NT2/D1 (cell line): ENCODE results near the gene PDS5B.

ENCODE experiments used
- DNase-seq: peaks from one replicate; pipeline ENCODE4 v3.0.0-alpha.2; 2011; ENCODE audit warnings: low read depth, low spot score
- H3K27me3 ChIP-seq: 2 replicates; pipeline ENCODE4 v1.6.0; 2011; ENCODE audit warnings: mild to moderate bottlenecking; ENCODE audit not compliant: insufficient read length, insufficient read depth
- H3K36me3 ChIP-seq: 2 replicates; pipeline ENCODE4 v1.6.1; 2011; ENCODE audit warnings: mild to moderate bottlenecking, low read length, mixed read lengths; ENCODE audit not compliant: insufficient read depth, insufficient read length
- H3K4me1 ChIP-seq: 2 replicates; pipeline ENCODE4 v1.5.1; 2011; ENCODE audit not compliant: insufficient read depth, insufficient read length
- H3K4me3 ChIP-seq: 2 replicates; pipeline ENCODE4 v1.5.1; 2011; ENCODE audit warnings: low read depth; ENCODE audit not compliant: insufficient read length
- H3K9ac ChIP-seq: 2 replicates; pipeline ENCODE4 v1.6.0; 2011; ENCODE audit warnings: low read depth; ENCODE audit not compliant: insufficient read length
- H3K9me3 ChIP-seq: 2 replicates; pipeline ENCODE4 v1.5.1; 2011; ENCODE audit warnings: mild to moderate bottlenecking, low read length; ENCODE audit not compliant: insufficient read depth
- SUZ12 ChIP-seq: IDR thresholded peaks from 2 replicates; pipeline ENCODE4 v1.6.1; 2011; ENCODE audit not compliant: insufficient read length, insufficient read depth; ENCODE audit errors: extremely low read depth
- YY1 ChIP-seq: IDR thresholded peaks from 2 replicates; pipeline ENCODE4 v1.6.1; 2011; ENCODE audit not compliant: insufficient read length, insufficient read depth
- ZNF274 ChIP-seq: IDR thresholded peaks from 2 replicates; pipeline ENCODE4 v1.6.1; 2011; ENCODE audit warnings: mild to moderate bottlenecking, low read depth, low read length

The PDS5B gene

GRCh38 chr13:32657309-32657708 is 71.1 kb downstream of the PDS5B start:
- H3K36me3 ChIP-seq = peaks cover 15% of the 10 kb centered on the region
- H3K9me3 ChIP-seq = peaks cover 4% of the 10 kb centered on the region; the same call in 1 of the 2 replicates

GRCh38 chr13:32659736-32660135 is 73.5 kb downstream of the PDS5B start:
- H3K36me3 ChIP-seq = peaks cover 8% of the 10 kb centered on the region
- H3K27me3 ChIP-seq = no peaks in the 10 kb centered on the region
- no peak overlapping the region for H3K4me3 ChIP-seq
- DNase-seq = no peak
- H3K9me3 ChIP-seq = peaks cover 4% of the 10 kb centered on the region; the same call in 1 of the 2 replicates
- H3K9ac ChIP-seq = no peak overlapping the region
- H3K4me1 ChIP-seq = no peaks in the 10 kb centered on the region
- TF ChIP-seq SUZ12 (no peak), ZNF274 (no peak), YY1 (no peak)

More at GRCh38 chr13:32657309-32657708, 71.1 kb downstream of the PDS5B start:
- no peak for DNase-seq
- Histone ChIP-seq H3K4me1 (no peaks in the 10 kb centered on the region), H3K27me3 (no peaks in the 10 kb centered on the region), H3K4me3 (no peak overlapping the region), H3K9ac (no peak overlapping the region)
- TF ChIP-seq ZNF274 = no peak
- no peak for TF ChIP-seq YY1
- TF ChIP-seq SUZ12 = no peak

- H3K36me3 ChIP-seq = peaks cover 8% of the 10 kb centered on the region
- TF ChIP-seq ZNF274 (no peak), SUZ12 (no peak), YY1 (no peak)
Measured at GRCh38 chr13:32660227-32660626, 74.0 kb downstream of the PDS5B start.

GRCh38 chr13:32661685-32662084 is 75.4 kb downstream of the PDS5B start:
- Histone ChIP-seq H3K36me3 (peaks cover 8% of the 10 kb centered on the region), H3K27me3 (no peaks in the 10 kb centered on the region), H3K4me1 (no peaks in the 10 kb centered on the region), H3K9ac (no peak overlapping the region), H3K9me3 (peaks cover 4% of the 10 kb centered on the region; the same call in 1 of the 2 replicates), H3K4me3 (no peak overlapping the region)
- no peak for DNase-seq
- TF ChIP-seq YY1 (no peak), SUZ12 (no peak), ZNF274 (no peak)

More at GRCh38 chr13:32660227-32660626, 74.0 kb downstream of the PDS5B start:
- Histone ChIP-seq H3K27me3 (no peaks in the 10 kb centered on the region), H3K9me3 (peaks cover 4% of the 10 kb centered on the region; the same call in 1 of the 2 replicates), H3K4me3 (no peak overlapping the region), H3K9ac (no peak overlapping the region), H3K4me1 (no peaks in the 10 kb centered on the region)
- DNase-seq = no peak

- Histone ChIP-seq H3K4me1 (no peaks in the 10 kb centered on the region), H3K36me3 (peaks cover 15% of the 10 kb centered on the region), H3K9me3 (no peaks in the 10 kb centered on the region), H3K27me3 (no peaks in the 10 kb centered on the region), H3K4me3 (no peak overlapping the region), H3K9ac (no peak overlapping the region)
- TF ChIP-seq ZNF274 = no peak
- no peak for TF ChIP-seq YY1
- no peak for TF ChIP-seq SUZ12
- DNase-seq = no peak
Measured at GRCh38 chr13:32663660-32664059, 77.4 kb downstream of the PDS5B start.

GRCh38 chr13:32666990-32667571 is 80.8 kb downstream of the PDS5B start:
- H3K36me3 ChIP-seq = peaks cover 7% of the 10 kb centered on the region
- no peaks in the 10 kb centered on the region for H3K27me3 ChIP-seq
- no peaks in the 10 kb centered on the region for H3K4me1 ChIP-seq
- DNase-seq = no peak
- TF ChIP-seq SUZ12 (no peak), YY1 (no peak), ZNF274 (no peak)
- no peak overlapping the region for H3K4me3 ChIP-seq
- no peaks in the 10 kb centered on the region for H3K9me3 ChIP-seq
- no peak overlapping the region for H3K9ac ChIP-seq

GRCh38 chr13:32669030-32669646 is 82.9 kb downstream of the PDS5B start:
- Histone ChIP-seq H3K36me3 (peaks cover 13% of the 10 kb centered on the region), H3K9me3 (no peaks in the 10 kb centered on the region), H3K9ac (no peak overlapping the region), H3K27me3 (no peaks in the 10 kb centered on the region), H3K4me3 (no peak overlapping the region), H3K4me1 (no peaks in the 10 kb centered on the region)
- no peak for TF ChIP-seq ZNF274
- no peak for TF ChIP-seq SUZ12
- TF ChIP-seq YY1 = no peak
- peak; percentile 18 for DNase-seq

- Histone ChIP-seq H3K9ac (no peak overlapping the region), H3K9me3 (no peaks in the 10 kb centered on the region), H3K4me3 (no peak overlapping the region), H3K36me3 (peaks cover 16% of the 10 kb centered on the region), H3K27me3 (no peaks in the 10 kb centered on the region), H3K4me1 (no peaks in the 10 kb centered on the region)
- TF ChIP-seq SUZ12 (no peak), YY1 (no peak), ZNF274 (no peak)
- DNase-seq = no peak
Measured at GRCh38 chr13:32674503-32674902, 88.3 kb downstream of the PDS5B start.
